ENCODE measurements around the gene ECT2. TPM values are rescaled to one million over a fixed set of nuclear protein-coding genes. Genes with fewer than 3 reads are reported as not detected.
A peak's percentile ranks its signal among the peaks of the same experiment; 100 is the strongest.

ECT2 gene
- total and polyA plus RNA-seq, 8 donors: 1.2 to 28.1 (median 9.2) TPM

GRCh38 chr3:172836390-172836997 lies 86.0 kb downstream of the ECT2 start:
- 47 to 60% (median 57%) methylated on average over 6 of the region's 6 CpGs for WGBS, 5 donors

GRCh38 chr3:172839679-172840078 lies 89.2 kb downstream of the ECT2 start:
- H3K4me3 ChIP-seq: no peak overlapping the region
- no peaks in the 10 kb centered on the region for H3K27me3 ChIP-seq
- no peaks in the 10 kb centered on the region for H3K36me3 ChIP-seq
- no peaks in the 10 kb centered on the region for H3K9me3 ChIP-seq
- H3K27ac ChIP-seq: peak overlapping the region in 1 of 5 donors; percentile 51
- intact Hi-C loops (cut with DNase I; ENCODE audit: low total_unique reads): loop anchor here (10.0 kb wide), 1 partner anchor 205 kb away; no protein-coding TSS in a partner anchor
- WGBS, 5 donors: 17 to 37% (median 28%) methylated on average over 4 of the region's 4 CpGs
- peaks cover 0 to 15% (median 0%) of the 10 kb centered on the region in 4 donors for H3K4me1 ChIP-seq
- DNase-seq: peak in 1 of 2 donors; percentile 44
- no peak for TF ChIP-seq EP300 (IDR thresholded peaks at IDR 0.05)
- TF ChIP-seq POLR2AphosphoS5 (IDR thresholded peaks at IDR 0.05): no peak
- TF ChIP-seq CTCF (IDR thresholded peaks at IDR 0.05): no peak
- no peak for TF ChIP-seq POLR2A (IDR thresholded peaks at IDR 0.05)

More at GRCh38 chr3:172836390-172836997, 86.0 kb downstream of the ECT2 start:
- peak in 1 of 2 donors; percentile 63 for DNase-seq
- H3K4me1 ChIP-seq: peaks cover 0 to 15% (median 0%) of the 10 kb centered on the region in 4 donors
- no peaks in the 10 kb centered on the region for H3K27me3 ChIP-seq
- intact Hi-C loops (cut with DNase I; ENCODE audit: low total_unique reads): loop anchor here (10.0 kb wide), 1 partner anchor 208 kb away; no protein-coding TSS in a partner anchor
- no peak for TF ChIP-seq EP300 (IDR thresholded peaks at IDR 0.05)
- peak in 4 of 7 experiments; percentile 14 to 49 (median 47) for TF ChIP-seq CTCF (IDR thresholded peaks at IDR 0.05)
- no peaks in the 10 kb centered on the region for H3K9me3 ChIP-seq
- H3K27ac ChIP-seq: no peak overlapping the region
- H3K4me3 ChIP-seq: no peak overlapping the region
- no peaks in the 10 kb centered on the region for H3K36me3 ChIP-seq

GRCh38 chr3:172840463-172840862 lies 89.9 kb downstream of the ECT2 start:
- no peak for DNase-seq
- Histone ChIP-seq H3K36me3 (no peaks in the 10 kb centered on the region), H3K9me3 (no peaks in the 10 kb centered on the region), H3K27me3 (no peaks in the 10 kb centered on the region), H3K4me1 (peaks cover 0 to 15% (median 0%) of the 10 kb centered on the region in 4 donors), H3K4me3 (no peak overlapping the region), H3K27ac (peak overlapping the region in 1 of 5 donors; percentile 51)
- TF ChIP-seq POLR2AphosphoS5 (IDR thresholded peaks at IDR 0.05): no peak
- TF ChIP-seq EP300 (IDR thresholded peaks at IDR 0.05): no peak
- no peak for TF ChIP-seq CTCF (IDR thresholded peaks at IDR 0.05)
- TF ChIP-seq POLR2A (IDR thresholded peaks at IDR 0.05): no peak
- WGBS, 5 donors: 59 to 74% (median 70%) methylated on average over 4 of the region's 4 CpGs
- intact Hi-C loops (cut with DNase I; ENCODE audit: low total_unique reads): no loop called here

GRCh38 chr3:172840913-172841312 lies 90.4 kb downstream of the ECT2 start:
- no peak for TF ChIP-seq POLR2A (IDR thresholded peaks at IDR 0.05)
- no peak for TF ChIP-seq CTCF (IDR thresholded peaks at IDR 0.05)
- no peak for TF ChIP-seq EP300 (IDR thresholded peaks at IDR 0.05)
- no peak for TF ChIP-seq POLR2AphosphoS5 (IDR thresholded peaks at IDR 0.05)
- H3K27ac ChIP-seq: no peak overlapping the region
- no peak for DNase-seq
- 51 to 63% (median 55%) methylated on average over 4 of the region's 4 CpGs for WGBS, 5 donors
- peaks cover 0 to 15% (median 0%) of the 10 kb centered on the region in 4 donors for H3K4me1 ChIP-seq
- H3K36me3 ChIP-seq: no peaks in the 10 kb centered on the region
- H3K4me3 ChIP-seq: no peak overlapping the region
- no peaks in the 10 kb centered on the region for H3K9me3 ChIP-seq
- intact Hi-C loops (cut with DNase I; ENCODE audit: low total_unique reads): no loop called here
- no peaks in the 10 kb centered on the region for H3K27me3 ChIP-seq
